AG04449 (cell line): ENCODE data around the gene NAV2.

ENCODE experiments used
- CTCF ChIA-PET: fragments of 350-600 bp; formaldehyde crosslinking; extraction: SDS; loops from one replicate; lab custom pipeline; 2021; ENCODE audit warnings: antibody characterized with exemption; lab: Yijun Ruan, JAX
- POLR2A ChIA-PET: fragments of 400-600, 350-600 bp; formaldehyde crosslinking; extraction: SDS; loops from one replicate; lab custom pipeline; 2020; ENCODE audit warnings: antibody characterized with exemption, inconsistent platforms; lab: Yijun Ruan, JAX
- DNase-seq: peaks from one replicate; pipeline ENCODE4 v3.0.0-alpha.2; 2010; ENCODE audit warnings: low read depth, low spot score
- H3K4me3 ChIP-seq: 2 replicates; pipeline ENCODE4 v1.5.1; 2011; ENCODE audit warnings: low read depth, mild to moderate bottlenecking, control low read depth, low read length
- TF ChIP-seq, protein P1 (sequence below): IDR thresholded peaks from one replicate; pipeline ENCODE4 v1.5.1; 2011; ENCODE audit warnings: mild to moderate bottlenecking, moderate library complexity, low read length, control low read depth, inconsistent platforms; ENCODE audit not compliant: insufficient read depth; ENCODE audit errors: missing control alignments

Gene NAV2

DNA sequence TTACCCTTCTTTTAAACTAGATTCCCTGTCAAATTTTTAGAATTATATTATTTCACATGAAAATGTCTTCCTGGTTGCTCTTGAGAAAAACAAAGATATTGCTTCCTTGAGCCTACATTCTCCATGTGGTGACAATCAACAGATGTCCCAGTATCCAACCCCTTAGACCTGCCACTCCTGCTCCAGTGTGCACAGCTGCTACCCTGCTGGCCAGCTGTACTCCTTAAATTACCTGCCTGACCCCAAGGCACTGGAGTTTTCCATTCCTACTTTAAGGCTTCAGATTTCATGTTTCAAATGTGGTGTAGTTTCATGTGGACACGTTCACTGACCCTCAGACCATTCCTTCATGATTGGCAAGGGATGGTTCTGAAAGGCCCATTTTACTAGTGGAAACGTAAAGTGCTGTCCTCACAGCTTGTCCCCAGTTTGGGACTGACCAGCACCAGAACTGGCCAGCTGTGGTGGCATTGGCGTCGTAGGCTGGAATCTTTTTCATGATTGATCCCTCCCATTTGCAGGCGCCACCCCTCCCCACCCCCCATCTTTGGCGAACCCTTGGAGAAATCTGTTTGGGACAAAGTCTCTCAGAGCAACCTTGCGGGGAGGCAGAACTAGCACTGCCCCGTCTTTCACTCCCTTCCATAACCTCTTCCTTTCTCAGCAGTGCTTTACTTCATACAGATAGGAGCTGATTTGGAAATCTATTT lies 324.1 kb downstream of the NAV2 start:
- ChIA-PET CTCF (interaction anchor here (1.0 kb wide), 1 partner anchor 15 kb away, joined by 3 read pairs; no protein-coding TSS in a partner anchor), POLR2A (no interaction called here)
- no peak for DNase-seq
- no peak overlapping the region for H3K4me3 ChIP-seq
- TF ChIP-seq, protein P1, sequence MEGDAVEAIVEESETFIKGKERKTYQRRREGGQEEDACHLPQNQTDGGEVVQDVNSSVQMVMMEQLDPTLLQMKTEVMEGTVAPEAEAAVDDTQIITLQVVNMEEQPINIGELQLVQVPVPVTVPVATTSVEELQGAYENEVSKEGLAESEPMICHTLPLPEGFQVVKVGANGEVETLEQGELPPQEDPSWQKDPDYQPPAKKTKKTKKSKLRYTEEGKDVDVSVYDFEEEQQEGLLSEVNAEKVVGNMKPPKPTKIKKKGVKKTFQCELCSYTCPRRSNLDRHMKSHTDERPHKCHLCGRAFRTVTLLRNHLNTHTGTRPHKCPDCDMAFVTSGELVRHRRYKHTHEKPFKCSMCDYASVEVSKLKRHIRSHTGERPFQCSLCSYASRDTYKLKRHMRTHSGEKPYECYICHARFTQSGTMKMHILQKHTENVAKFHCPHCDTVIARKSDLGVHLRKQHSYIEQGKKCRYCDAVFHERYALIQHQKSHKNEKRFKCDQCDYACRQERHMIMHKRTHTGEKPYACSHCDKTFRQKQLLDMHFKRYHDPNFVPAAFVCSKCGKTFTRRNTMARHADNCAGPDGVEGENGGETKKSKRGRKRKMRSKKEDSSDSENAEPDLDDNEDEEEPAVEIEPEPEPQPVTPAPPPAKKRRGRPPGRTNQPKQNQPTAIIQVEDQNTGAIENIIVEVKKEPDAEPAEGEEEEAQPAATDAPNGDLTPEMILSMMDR, result no peak

- ChIA-PET POLR2A (no interaction called here), CTCF (interaction anchor here (0.5 to 1.0 kb wide), 3 partner anchors 8 to 102 kb away, joined by 3 to 5 read pairs (median 3); no protein-coding TSS in a partner anchor)
- no peak overlapping the region for H3K4me3 ChIP-seq
- TF ChIP-seq, protein P1, result no peak
- DNase-seq, result no peak
These were observed 324.9 kb downstream of the NAV2 start for GRCh38 chr11:20037396-20038153.

DNA sequence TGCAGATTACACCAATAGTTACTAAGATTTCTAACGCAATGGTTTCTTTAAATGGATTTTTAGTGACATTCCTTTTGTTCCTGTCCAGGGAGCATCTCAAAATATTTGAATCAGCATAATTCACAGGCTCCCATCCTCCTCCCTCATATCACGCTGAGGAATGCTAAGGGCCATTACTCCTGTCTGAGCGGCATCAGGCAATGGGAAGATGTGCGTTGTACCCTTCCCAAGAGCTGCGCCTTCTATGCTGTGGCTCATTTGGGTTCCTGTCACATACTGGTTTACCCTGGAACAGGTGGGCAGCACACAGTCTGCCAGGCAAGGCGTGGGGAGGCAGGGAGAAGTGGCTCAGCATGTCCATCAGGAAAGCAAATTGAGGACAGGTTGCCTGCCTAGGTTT lies 325.8 kb downstream of the NAV2 start:
- DNase-seq, result no peak
- TF ChIP-seq, protein P1, result no peak
- no peak overlapping the region for H3K4me3 ChIP-seq
- ChIA-PET CTCF (interaction anchor here (0.5 to 0.9 kb wide), 2 partner anchors 8 to 103 kb away, joined by 3 to 5 read pairs; no protein-coding TSS in a partner anchor), POLR2A (no interaction called here)

GRCh38 chr11:20038972-20039371 lies 326.3 kb downstream of the NAV2 start:
- TF ChIP-seq, protein P1, result no peak
- H3K4me3 ChIP-seq, result no peak overlapping the region
- CTCF ChIA-PET, result no interaction called here
- POLR2A ChIA-PET, result no interaction called here
- no peak for DNase-seq

GRCh38 chr11:20041499-20041898 lies 328.9 kb downstream of the NAV2 start:
- TF ChIP-seq, protein P1, result no peak
- ChIA-PET POLR2A (no interaction called here), CTCF (interaction anchor here (1.1 to 1.7 kb wide), 3 partner anchors 10 to 70 kb away, joined by 3 to 7 read pairs (median 6); no protein-coding TSS in a partner anchor)
- no peak for DNase-seq
- H3K4me3 ChIP-seq, result no peak overlapping the region
